Measurements from ENCODE around the gene SHD.

The SHD gene

GRCh38 chr19:4327252-4327876 lies 48.3 kb downstream of the SHD start:
- DNase-seq (ENCODE audit: low read depth, low spot score), result peak; percentile 37

DNA sequence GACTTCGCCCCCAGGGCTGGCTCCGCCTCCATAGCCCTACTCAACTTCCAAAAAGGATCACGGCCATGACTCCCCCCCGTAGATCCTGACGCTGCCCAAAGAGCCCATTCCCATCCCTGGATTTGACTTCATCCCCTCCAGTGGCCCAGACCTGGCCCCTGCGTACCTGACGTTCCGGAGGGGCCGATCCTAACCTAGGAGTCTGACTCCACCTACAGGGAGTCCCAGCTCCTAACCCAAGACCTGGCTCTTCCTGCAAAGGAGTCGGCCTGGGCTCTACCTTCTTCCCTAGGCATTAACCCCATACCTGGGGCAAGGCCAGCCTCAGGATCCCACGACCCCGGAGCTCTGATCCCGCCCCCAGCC lies 48.8 kb downstream of the SHD start:
- no peak for DNase-seq (ENCODE audit: low read depth, low spot score)

DNA sequence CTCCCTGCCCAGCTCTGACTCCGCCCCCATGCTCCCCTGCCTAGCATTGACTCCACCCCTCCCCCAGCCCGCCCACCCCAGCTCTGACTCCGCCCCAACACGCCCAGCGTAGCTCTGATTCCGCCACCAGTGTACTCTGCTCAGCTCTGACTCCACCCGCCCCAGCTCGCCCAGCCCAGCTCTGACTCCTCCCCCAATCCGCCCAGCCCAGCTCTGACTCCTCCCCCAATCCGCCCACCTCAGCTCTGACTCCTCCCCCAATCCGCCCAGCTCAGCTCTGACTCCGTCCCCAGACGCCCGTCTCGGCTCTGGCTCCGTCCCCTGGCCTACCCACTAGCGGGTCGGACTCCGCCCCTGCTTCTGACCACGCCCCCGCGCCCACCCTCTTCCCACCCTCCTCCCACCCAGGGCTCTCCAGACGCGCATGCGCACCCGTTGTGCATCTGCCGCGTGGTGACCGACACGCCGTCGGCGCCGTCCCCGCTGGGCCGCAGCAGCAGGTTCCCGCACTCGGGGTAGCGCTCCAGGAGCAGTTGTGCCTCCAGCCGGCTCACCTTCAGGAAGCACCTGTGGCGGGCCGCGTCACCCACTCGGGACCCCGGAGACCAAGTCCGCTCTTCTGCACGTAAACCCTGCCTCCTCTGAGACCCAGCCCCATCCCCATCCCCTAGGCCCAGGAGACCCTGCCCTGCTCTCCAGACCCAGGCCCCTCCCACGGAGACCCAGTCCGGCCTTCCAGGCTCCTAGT lies 49.4 kb downstream of the SHD start:
- DNase-seq (ENCODE audit: low read depth, low spot score), result peak; percentile 87

DNA sequence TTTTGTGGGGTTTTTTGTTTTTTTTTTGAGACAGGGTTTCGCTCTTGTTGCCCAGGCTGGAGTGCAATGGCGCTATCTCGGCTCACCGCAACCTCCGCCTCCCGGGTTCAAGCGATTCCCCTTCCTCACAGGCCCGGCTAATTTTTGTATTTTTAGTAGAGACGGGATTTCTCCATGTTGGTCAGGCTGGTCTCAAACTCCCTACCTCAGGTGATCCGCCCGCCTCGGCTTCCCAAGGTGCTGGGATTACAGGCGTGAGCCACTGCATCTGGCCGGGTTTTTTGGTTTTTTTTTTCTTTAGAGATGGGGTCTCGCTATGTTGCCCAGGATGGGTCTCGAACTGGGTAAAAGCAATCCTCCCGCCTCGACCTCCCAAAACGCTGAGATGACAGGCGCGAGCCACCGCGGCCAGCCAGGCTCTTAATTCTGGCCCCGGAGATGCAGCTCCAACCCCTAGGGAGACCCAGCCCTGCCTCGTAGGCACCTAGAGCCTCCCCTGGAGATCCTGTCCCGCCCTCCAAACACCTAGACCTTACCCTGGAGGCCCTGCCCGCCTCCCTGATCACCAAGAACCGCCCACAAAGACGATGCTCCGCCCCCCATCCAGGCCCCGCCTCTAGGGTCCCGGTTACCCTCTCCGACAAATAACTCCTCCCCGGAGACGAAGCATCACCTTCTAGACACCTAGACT lies 50.1 kb downstream of the SHD start:
- DNase-seq (ENCODE audit: low read depth, low spot score), result peak; percentile 20

DNA sequence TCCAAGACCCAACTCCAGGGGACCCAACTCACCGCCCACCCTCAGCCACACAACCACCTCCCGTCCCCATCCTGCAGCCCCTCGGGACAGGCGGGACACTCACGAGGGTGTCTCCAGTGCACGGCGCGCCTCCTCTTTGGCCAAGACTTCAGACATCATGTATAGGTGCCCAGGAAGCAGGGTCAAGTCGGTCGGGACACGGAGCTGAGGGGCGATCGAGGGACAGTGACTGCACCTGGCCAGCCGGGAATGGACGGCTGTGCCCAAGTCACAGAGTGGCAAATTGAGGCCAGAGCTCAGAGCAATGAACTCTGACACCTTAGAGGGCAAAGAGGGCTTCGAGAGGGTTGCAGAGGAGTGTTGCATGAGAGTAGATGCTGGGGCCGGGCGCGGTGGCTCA lies 50.8 kb downstream of the SHD start:
- DNase-seq (ENCODE audit: low read depth, low spot score), result no peak

- DNase-seq (ENCODE audit: low read depth, low spot score), result no peak
Observed at GRCh38 chr19:4334929-4335570, 56.0 kb downstream of the SHD start.

GRCh38 chr19:4337906-4338440 lies 58.9 kb downstream of the SHD start:
- no peak for DNase-seq (ENCODE audit: low read depth, low spot score)

DNA sequence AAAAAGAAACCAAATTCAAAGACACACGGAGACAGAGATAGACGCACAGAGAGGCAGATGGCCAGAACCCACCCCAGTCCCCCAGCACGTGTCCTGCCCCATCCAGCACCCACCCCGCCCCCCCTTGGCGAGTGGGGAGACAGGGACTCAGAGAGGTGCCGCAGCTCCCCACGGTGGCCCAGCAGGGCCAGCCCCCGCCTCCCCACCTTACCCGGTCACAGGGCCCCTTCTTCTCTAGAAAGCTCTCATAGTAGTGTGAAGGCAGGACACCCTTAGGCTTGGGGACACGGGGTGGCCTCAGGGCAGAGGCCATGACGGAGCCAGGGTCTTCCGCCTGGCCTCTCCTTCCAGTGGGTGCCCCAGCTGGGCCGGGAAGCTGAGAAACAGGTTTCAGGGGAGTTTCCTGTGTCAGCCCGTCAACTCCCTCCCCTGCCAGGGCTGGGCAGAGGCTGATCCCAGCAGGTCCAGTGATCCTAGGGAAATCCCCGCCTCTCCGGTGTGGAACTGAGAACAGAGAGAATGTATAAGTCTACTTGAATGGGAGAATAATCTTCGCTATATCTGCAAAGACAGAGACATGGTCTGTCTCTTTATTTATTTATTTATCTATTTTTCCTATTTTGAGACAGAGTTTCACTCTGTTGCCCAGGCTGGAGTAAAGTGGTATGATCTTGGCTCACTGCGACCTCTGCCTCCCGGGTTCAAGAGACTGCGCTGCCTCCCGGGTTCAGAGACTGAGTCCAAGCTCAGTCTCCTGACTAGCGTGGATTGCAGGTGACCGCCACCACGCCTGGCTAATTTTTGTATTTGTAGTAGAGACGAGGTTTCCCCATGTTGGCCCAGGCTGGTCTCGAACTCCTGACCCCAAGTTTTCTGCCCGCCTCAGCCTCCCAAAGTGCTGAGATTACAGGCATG lies 59.6 kb downstream of the SHD start, which contains the start of gene STAP2:
STAP2 (minus strand) TSS at position 387 of the 915 bp plus-strand sequence; CDS start at position 313, 74 bp downstream.
- no peak for DNase-seq (ENCODE audit: low read depth, low spot score)

Measured in activated naive CD8-positive, alpha-beta T cell treated with anti-CD3 and anti-CD28 coated beads, Interleukin-2, amount 50 U/mL, for 16 hours (primary cell).